H1 (cell line): ENCODE measurements around the gene NKAIN1. TPM values are rescaled to one million over a fixed set of nuclear protein-coding genes. Genes with fewer than 3 reads are reported as not detected.

Experiments used
- CTCF ChIA-PET: fragments of 300-600 bp; sonication (Branson Sonifier 250); formaldehyde crosslinking; loops from one replicate; lab custom pipeline; 2021; ENCODE audit not compliant: partially characterized antibody; lab: Charles Lee
- POLR2A ChIA-PET: fragments of 300-600 bp; sonication (Branson Sonifier 250); formaldehyde crosslinking; loops from one replicate; lab custom pipeline; 2021; ENCODE audit warnings: inconsistent platforms; ENCODE audit not compliant: partially characterized antibody; lab: Charles Lee
- DNase-seq, 2 experiments: peaks; one replicate each; pipeline versions ENCODE4 v3.0.0 to v3.0.0-alpha.2; 2010 to 2022; ENCODE audit warnings: low spot score in 2 of 2, low read depth in 1 of 2, mixed read lengths in 1 of 2
- FAIRE-seq: peaks from 2 replicates; lab custom pipeline; 2011; peaks lifted over from hg19 to GRCh38; lab: Jason Lieb, UNC
- H2AFZ ChIP-seq: 2 replicates; pipeline ENCODE4 v1.8.1; 2012; ENCODE audit warnings: low read length, inconsistent platforms
- H2AK5ac ChIP-seq: 2 replicates; pipeline ENCODE4 v1.6.1; 2013; ENCODE audit warnings: low read depth, low read length
- H2BK120ac ChIP-seq: replicated peaks from 2 replicates; pipeline ENCODE3; 2013; ENCODE audit warnings: low read depth, low read length, inconsistent platforms
- H2BK12ac ChIP-seq: 2 replicates; pipeline ENCODE4 v1.6.1; 2013; ENCODE audit warnings: low read depth, low read length
- H2BK15ac ChIP-seq: 2 replicates; pipeline ENCODE4 v1.6.1; 2013; ENCODE audit warnings: low read length
- H2BK20ac ChIP-seq: 2 replicates; pipeline ENCODE4 v1.6.1; 2013; ENCODE audit warnings: low read length
- H2BK5ac ChIP-seq: 2 replicates; pipeline ENCODE4 v1.6.1; 2013; ENCODE audit warnings: low read depth, low read length
- H3K14ac ChIP-seq: 2 replicates; pipeline ENCODE4 v1.6.1; 2013; ENCODE audit warnings: inconsistent platforms; ENCODE audit not compliant: insufficient read length
- H3K18ac ChIP-seq: 2 replicates; pipeline ENCODE4 v1.6.1; 2013; ENCODE audit warnings: low read length; ENCODE audit errors: extremely low read depth
- H3K23ac ChIP-seq: 2 replicates; pipeline ENCODE4 v1.6.1; 2013; ENCODE audit warnings: inconsistent platforms; ENCODE audit not compliant: insufficient read length
- H3K23me2 ChIP-seq: 2 replicates; pipeline ENCODE4 v1.6.1; 2013; ENCODE audit warnings: low read depth, low read length
- H3K27ac ChIP-seq: 2 replicates; pipeline ENCODE4 v1.6.1; 2011; ENCODE audit warnings: low read depth, low read length, inconsistent platforms
- H3K27me3 ChIP-seq, 4 experiments: replicated peaks in 1 of 4; 1 replicate in 1 of 4; 2 replicates in 3 of 4; pipeline versions ENCODE4 v1.6.1 to v1.8.1; 2011 to 2013; ENCODE audit warnings: low read length in 3 of 4, mild to moderate bottlenecking in 3 of 4, inconsistent platforms in 2 of 4, mixed read lengths in 2 of 4, moderate library complexity in 1 of 4; ENCODE audit not compliant: control insufficient read depth in 3 of 4, insufficient read depth in 3 of 4; ENCODE audit errors: extremely low read depth in 1 of 4
- H3K36me3 ChIP-seq, 4 experiments: 2 replicates each; pipeline versions ENCODE4 v1.6.1 to v1.8.1; 2011 to 2013; ENCODE audit warnings: mild to moderate bottlenecking in 4 of 4, low read length in 3 of 4, moderate library complexity in 2 of 4, control low read depth in 1 of 4, inconsistent platforms in 1 of 4; ENCODE audit not compliant: insufficient read depth in 4 of 4, control insufficient read depth in 2 of 4
- H3K4ac ChIP-seq: replicated peaks from 2 replicates; pipeline ENCODE3; 2013; ENCODE audit warnings: low read length, low read depth, mixed read lengths, inconsistent platforms; ENCODE audit not compliant: insufficient read length
- H3K4me1 ChIP-seq, 4 experiments: replicated peaks in 1 of 4; 1 replicate in 1 of 4; 2 replicates in 3 of 4; pipeline versions ENCODE4 v1.6.1 to v1.8.1; 2011 to 2013; ENCODE audit warnings: low read length in 3 of 4, inconsistent platforms in 2 of 4, mixed read lengths in 1 of 4; ENCODE audit not compliant: insufficient read depth in 4 of 4, control insufficient read depth in 3 of 4
- H3K4me2 ChIP-seq, 2 experiments: 2 replicates each; pipeline versions ENCODE4 v1.6.1 to v1.8.1; 2011 to 2013; ENCODE audit warnings: low read depth in 2 of 2, low read length in 2 of 2, control low read depth in 1 of 2, inconsistent platforms in 1 of 2, mild to moderate bottlenecking in 1 of 2; ENCODE audit not compliant: insufficient read depth in 1 of 2
- H3K4me3 ChIP-seq, 4 experiments: fragments of 200-600, 300-600 bp in 1 of 4; sonication (generic), shearing (Covaris generic), sonication (Bioruptor Twin) in 1 of 4; 2 replicates each; pipeline versions ENCODE4 v1.5.1 to v1.8.1; 2011 to 2016; ENCODE audit warnings: low read length in 4 of 4, low read depth in 3 of 4, control low read depth in 2 of 4, inconsistent platforms in 2 of 4, mild to moderate bottlenecking in 2 of 4, mixed read lengths in 1 of 4, moderate library complexity in 1 of 4; ENCODE audit not compliant: insufficient read depth in 2 of 4; ENCODE audit errors: extremely low read depth in 1 of 4
- H3K56ac ChIP-seq: replicated peaks from 2 replicates; pipeline ENCODE3; 2013; ENCODE audit warnings: low read depth, mild to moderate bottlenecking, mixed read lengths, low read length, inconsistent platforms; ENCODE audit not compliant: insufficient read length
- H3K79me1 ChIP-seq: 2 replicates; pipeline ENCODE4 v1.6.1; 2013; ENCODE audit warnings: low read depth, low read length, control low read depth
- H3K79me2 ChIP-seq, 2 experiments: 2 replicates each; pipeline versions ENCODE4 v1.6.1 to v1.8.1; 2012 to 2013; ENCODE audit warnings: low read length in 2 of 2, mild to moderate bottlenecking in 2 of 2, inconsistent platforms in 1 of 2; ENCODE audit not compliant: insufficient read depth in 2 of 2, control insufficient read depth in 1 of 2
- H3K9ac ChIP-seq, 4 experiments: replicated peaks in 1 of 4; 1 replicate in 1 of 4; 2 replicates in 3 of 4; pipeline versions ENCODE4 v1.6.1 to v1.8.1; 2011 to 2013; ENCODE audit warnings: low read depth in 3 of 4, low read length in 3 of 4, control low read depth in 2 of 4, mild to moderate bottlenecking in 2 of 4, moderate library complexity in 2 of 4, inconsistent platforms in 1 of 4; ENCODE audit errors: extremely low read depth in 1 of 4
- H3K9me3 ChIP-seq, 2 experiments: 2 replicates each; pipeline versions ENCODE4 v1.6.1 to v1.8.1; 2012 to 2013; ENCODE audit warnings: mild to moderate bottlenecking in 2 of 2, moderate library complexity in 2 of 2, control low read depth in 1 of 2, inconsistent platforms in 1 of 2, low read depth in 1 of 2, low read length in 1 of 2, mixed read lengths in 1 of 2; ENCODE audit not compliant: insufficient read depth in 2 of 2
- H4K20me1 ChIP-seq, 2 experiments: replicated peaks in 1 of 2; 2 replicates each; pipeline versions ENCODE3 to v1.8.1; 2011 to 2013; ENCODE audit warnings: inconsistent platforms in 2 of 2, low read length in 2 of 2, mild to moderate bottlenecking in 1 of 2; ENCODE audit not compliant: insufficient read depth in 2 of 2, control insufficient read depth in 1 of 2
- H4K5ac ChIP-seq: 2 replicates; pipeline ENCODE4 v1.6.1; 2013; ENCODE audit warnings: low read length, low read depth, mixed read lengths, inconsistent platforms; ENCODE audit not compliant: insufficient read length
- H4K8ac ChIP-seq: 2 replicates; pipeline ENCODE4 v1.8.0; 2013; ENCODE audit warnings: mild to moderate bottlenecking, moderate library complexity, low read length, inconsistent platforms; ENCODE audit not compliant: insufficient read depth; ENCODE audit errors: extremely low read depth
- H4K91ac ChIP-seq: replicated peaks from 2 replicates; pipeline ENCODE3; 2013; ENCODE audit warnings: low read length, mixed read lengths, inconsistent platforms; ENCODE audit not compliant: insufficient read length
- EP300 ChIP-seq, 2 experiments: IDR thresholded peaks; 1 replicate in 1 of 2; 2 replicates in 1 of 2; pipeline ENCODE4 v1.6.1; 2011 to 2012; ENCODE audit warnings: low read depth in 2 of 2, low read length in 2 of 2, mild to moderate bottlenecking in 2 of 2, borderline replicate concordance in 1 of 2, inconsistent platforms in 1 of 2, moderate library complexity in 1 of 2
- HDAC2 ChIP-seq, 2 experiments: fragments of 300-600 bp in 1 of 2; sonication (generic) in 1 of 2; IDR thresholded peaks; 2 replicates each; pipeline ENCODE4 v1.6.1; 2011 to 2012; ENCODE audit warnings: low read depth in 2 of 2, low read length in 2 of 2, mild to moderate bottlenecking in 2 of 2, moderate library complexity in 2 of 2, borderline replicate concordance in 1 of 2, inconsistent platforms in 1 of 2
- JUND ChIP-seq: IDR thresholded peaks from 2 replicates; pipeline ENCODE4 v1.6.1; 2011; ENCODE audit warnings: mild to moderate bottlenecking, improper control_type of control experiment, low read length
- NRF1 ChIP-seq: IDR thresholded peaks from 2 replicates; pipeline ENCODE4 v1.6.1; 2011; ENCODE audit warnings: mild to moderate bottlenecking, low read depth, low read length, improper control_type of control experiment
- ZNF274 ChIP-seq: IDR thresholded peaks from 2 replicates; pipeline ENCODE4 v1.7.0; 2012; ENCODE audit warnings: low read length, borderline replicate concordance; ENCODE audit errors: extremely low read depth
- WGBS, 2 experiments: shearing (Covaris generic) in 1 of 2; methylation state at CpG; one replicate each; pipeline versions ENCODE4 v1.1.6 to v1.1.7; 2013 to 2015; ENCODE audit warnings: low lambda C conversion rate in 2 of 2, mixed read lengths in 2 of 2, inconsistent platforms in 1 of 2, low coverage in 1 of 2, missing lambda C conversion rate in 1 of 2; ENCODE audit not compliant: insufficient replicate concordance in 2 of 2, insufficient coverage in 1 of 2, insufficient read length in 1 of 2; ENCODE audit errors: extremely low coverage in 1 of 2, missing lambda C conversion rate in 1 of 2; 5-methylcytosine and 5-hydroxymethylcytosine counted together
- polyA plus RNA-seq, 7 experiments: library from polyadenylated mRNA; depleted of rRNA in 3 of 7; stranded (reverse) in 5 of 7; unstranded in 2 of 7; fragments of >200 nt in 5 of 7; fragments of 200-250 nt in 2 of 7; gene quantifications; 1 replicate in 5 of 7; 2 replicates in 1 of 7; 4 replicates in 1 of 7; pipeline versions ENCODE4 v1.2.1 to v1.2.3, GENCODE V29; 2011 to 2013; ENCODE audit warnings: missing spikeins in 2 of 7, mixed read lengths in 2 of 7
- total RNA-seq: library from RNA; stranded (reverse); fragmentation: NEBNext Ultra II Directional; extraction: Animal tissue kit (Norgen Biotek cat#: 25700); gene quantifications from 2 replicates; pipeline ENCODE4 v1.2.1, GENCODE V29; 2021

The NKAIN1 gene
- total and polyA plus RNA-seq, 2 of the 8 experiments (the other 6 are each of a cell fraction or from before 2014, with no cell fraction given) = 59.3 to 66.9 TPM

- no peak overlapping the region for H3K27ac ChIP-seq
- 86% methylated on average over 6 of the region's 6 CpGs; no CpG with 5 or more reads in 1 of the 2 experiments for WGBS, 2 experiments
- H3K4me2 ChIP-seq = no peak overlapping the region
- no peak overlapping the region for H3K14ac ChIP-seq
- H3K4ac ChIP-seq = no peak overlapping the region
- no peak overlapping the region for H2BK120ac ChIP-seq
- TF ChIP-seq NRF1 (no peak), ZNF274 (no peak), JUND (no peak), EP300 (IDR thresholded peaks at IDR 0.05; ENCODE audit: borderline replicate concordance in 1 of 2, low read depth in 2 of 2, low read length in 2 of 2) (no peak), HDAC2 (IDR thresholded peaks at IDR 0.05; ENCODE audit: borderline replicate concordance in 1 of 2, low read depth in 2 of 2, low read length in 2 of 2) (no peak)
- DNase-seq (no peak), FAIRE-seq (no peak)
- peaks cover 0 to 9% (median 4%) of the 10 kb centered on the region in 4 experiments; a peak in 6 of 7 replicates for H3K4me1 ChIP-seq
- H3K23me2 ChIP-seq = no peaks in the 10 kb centered on the region
- H2BK15ac ChIP-seq = no peak overlapping the region
- H3K23ac ChIP-seq = no peak overlapping the region
- H2BK12ac ChIP-seq = no peak overlapping the region; the same call in 1 of the 2 replicates
- no peak overlapping the region for H3K9ac ChIP-seq
- H3K36me3 ChIP-seq = no peaks in the 10 kb centered on the region
- H3K4me3 ChIP-seq = no peak overlapping the region
- CTCF ChIA-PET = interaction anchor here (1.2 to 4.0 kb wide), 4 partner anchors 11 to 36 kb away, joined by 3 to 14 read pairs (median 6); no protein-coding TSS in a partner anchor
- no peaks in the 10 kb centered on the region for H3K9me3 ChIP-seq
- H4K20me1 ChIP-seq = peaks cover 3 to 8% of the 10 kb centered on the region in 2 experiments
- no peak overlapping the region for H2BK20ac ChIP-seq
- no peak overlapping the region for H3K56ac ChIP-seq
- H4K5ac ChIP-seq = no peak overlapping the region
- no peak overlapping the region for H4K8ac ChIP-seq
- 0 out of 4 replicates have a peak, but pooled peaks cover 0 to 3% of the 10 kb centered on the region in 2 experiments for H3K79me2 ChIP-seq
- POLR2A ChIA-PET = interaction anchor here (0.9 kb wide), 1 partner anchor 59 kb away, joined by 3 read pairs; no protein-coding TSS in a partner anchor
- H4K91ac ChIP-seq = no peak overlapping the region
- H2AK5ac ChIP-seq = no peak overlapping the region
- H2BK5ac ChIP-seq = no peak overlapping the region
- no peaks in the 10 kb centered on the region for H3K27me3 ChIP-seq
- no peak overlapping the region for H2AFZ ChIP-seq
- H3K18ac ChIP-seq = no peak overlapping the region
- H3K79me1 ChIP-seq = peaks cover 8% of the 10 kb centered on the region; the same call in 1 of the 2 replicates
Observed at GRCh38 chr1:31219489-31219888, 20.2 kb downstream of the NKAIN1 start.
